Stomach (tissue), 9 donors: Measurements from ENCODE around the gene PRLR. TPM values are rescaled to one million over a fixed set of nuclear protein-coding genes. Genes with fewer than 3 reads are reported as not detected.
A peak's percentile ranks its signal among the peaks of the same experiment; 100 is the strongest.
"Not testable (repeated sequence)": the region's sequence is repeated elsewhere in the genome, so short reads cannot be mapped to it uniquely, and the experiment has no call there.

Source experiments
- DNase-seq, 2 donors: peaks; one replicate each; pipeline versions ENCODE4 v3.0.0 to v3.0.0-alpha.2; 2013 to 2019
- H3K27ac ChIP-seq, 5 donors: fragments of 200-600 bp in 4 of 5; sonication (generic) in 4 of 5; one replicate each; pipeline ENCODE4 v1.5.1; 2013 to 2019; ENCODE audit warnings: mild to moderate bottlenecking in 1 of 5, moderate library complexity in 1 of 5
- H3K27me3 ChIP-seq, 3 donors: fragments of 200-600 bp; sonication (generic); one replicate each; pipeline ENCODE4 v1.5.1; 2017 to 2019; ENCODE audit warnings: mixed run types in 1 of 3
- H3K36me3 ChIP-seq, 4 donors: fragments of 200-600 bp; sonication (generic); 1 replicate in 3 of 4; 2 replicates in 1 of 4; pipeline ENCODE4 v1.5.1; 2016 to 2019
- H3K4me1 ChIP-seq, 4 donors: fragments of 200-600 bp; sonication (generic); one replicate each; pipeline ENCODE4 v1.5.1; 2016 to 2019
- H3K4me3 ChIP-seq, 4 donors: fragments of 200-600 bp; sonication (generic) in 3 of 4; one replicate each; pipeline ENCODE4 v1.5.1; 2016 to 2019; ENCODE audit warnings: mild to moderate bottlenecking in 1 of 4
- H3K9me3 ChIP-seq, 4 donors: fragments of 200-600 bp; sonication (generic); one replicate each; pipeline ENCODE4 v1.5.1; 2016 to 2019
- EP300 ChIP-seq: sonication (generic); formaldehyde crosslinking; IDR thresholded peaks from one replicate; pipeline ENCODE4 v1.6.1; 2017; ENCODE audit warnings: antibody characterized with exemption
- POLR2A ChIP-seq, 4 donors: fragments of 450-650 bp; IDR thresholded peaks; one replicate each; pipeline ENCODE4 v1.6.1; 2016; ENCODE audit warnings: antibody characterized with exemption in 4 of 4, control low read depth in 2 of 4, mild to moderate bottlenecking in 1 of 4, moderate library complexity in 1 of 4
- POLR2AphosphoS5 ChIP-seq, 3 donors: sonication (generic); formaldehyde crosslinking; IDR thresholded peaks; one replicate each; pipeline ENCODE4 v1.6.1; 2016; ENCODE audit warnings: antibody characterized with exemption in 3 of 3
- WGBS, 5 donors: extraction: QIAGEN DNeasy Blood & Tissue Kit in 3 of 5; methylation state at CpG; one replicate each; pipeline versions ENCODE4 v1.1.5 to v1.1.7; 2013 to 2018; 5-methylcytosine and 5-hydroxymethylcytosine counted together
- intact Hi-C: fragments of 100-400 bp; cut with DNase I; formaldehyde crosslinking; loops from one replicate; pipeline ENCODE4 v1.15.1; 2023; ENCODE audit warnings: low total_unique reads
- polyA plus RNA-seq, 3 donors: library from polyadenylated mRNA; stranded (reverse); fragments of 200-250 nt; gene quantifications; one replicate each; pipeline ENCODE4 v1.2.3, GENCODE V29; 2013
- total RNA-seq, 5 donors: library from RNA; depleted of rRNA; stranded (reverse); fragments of >200 nt; gene quantifications; one replicate each; pipeline versions ENCODE4 v1.1.0 to v1.2.3, GENCODE V29; 2014 to 2016
- TF ChIP-seq, protein P1 (sequence below), 7 experiments: fragments of 450-650 bp in 4 of 7; fragments of 200-600 bp in 3 of 7; sonication (generic) in 3 of 7; IDR thresholded peaks; one replicate each; pipeline ENCODE4 v1.5.1; 2016 to 2019; ENCODE audit warnings: antibody characterized with exemption in 7 of 7, control low read depth in 2 of 7, mild to moderate bottlenecking in 1 of 7
- donor health status: healthy with polysubstance abuse.
- donor health status: Bipolar disorder and iron deficiency.
- donor health status: healthy.

Gene PRLR
- total and polyA plus RNA-seq, 8 donors, result 0.56 to 33.2 (median 4.5) TPM; not detected in 1

DNA sequence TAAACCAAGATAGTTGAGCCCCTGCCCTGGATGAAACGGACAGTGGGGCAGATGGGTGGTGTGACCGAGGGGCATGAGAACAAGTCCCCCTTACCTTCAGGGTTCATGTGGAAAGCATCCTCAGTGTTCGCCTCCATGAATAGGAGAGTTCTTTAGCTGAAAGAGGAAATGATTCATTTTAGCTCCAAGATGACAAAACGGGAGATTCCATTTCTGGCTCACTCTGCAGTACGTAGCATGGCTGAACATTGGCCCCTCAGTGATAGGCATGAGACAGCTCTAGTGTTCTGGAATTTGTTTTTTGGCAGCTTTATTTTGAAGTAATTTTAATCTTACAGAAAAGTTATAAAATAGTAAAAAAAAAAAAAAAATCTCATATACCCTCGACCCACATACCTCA, 112.3 kb downstream of the PRLR start:
- intact Hi-C loops, result no loop called here
- no peak overlapping the region for H3K4me3 ChIP-seq
- WGBS, 5 donors, result 65 to 80% (median 80%) methylated on average over 6 of the region's 6 CpGs
- H3K27ac ChIP-seq, result no peak overlapping the region
- TF ChIP-seq EP300, result no peak
- no peak for TF ChIP-seq POLR2A (IDR thresholded peaks at IDR 0.05)
- TF ChIP-seq, protein P1, sequence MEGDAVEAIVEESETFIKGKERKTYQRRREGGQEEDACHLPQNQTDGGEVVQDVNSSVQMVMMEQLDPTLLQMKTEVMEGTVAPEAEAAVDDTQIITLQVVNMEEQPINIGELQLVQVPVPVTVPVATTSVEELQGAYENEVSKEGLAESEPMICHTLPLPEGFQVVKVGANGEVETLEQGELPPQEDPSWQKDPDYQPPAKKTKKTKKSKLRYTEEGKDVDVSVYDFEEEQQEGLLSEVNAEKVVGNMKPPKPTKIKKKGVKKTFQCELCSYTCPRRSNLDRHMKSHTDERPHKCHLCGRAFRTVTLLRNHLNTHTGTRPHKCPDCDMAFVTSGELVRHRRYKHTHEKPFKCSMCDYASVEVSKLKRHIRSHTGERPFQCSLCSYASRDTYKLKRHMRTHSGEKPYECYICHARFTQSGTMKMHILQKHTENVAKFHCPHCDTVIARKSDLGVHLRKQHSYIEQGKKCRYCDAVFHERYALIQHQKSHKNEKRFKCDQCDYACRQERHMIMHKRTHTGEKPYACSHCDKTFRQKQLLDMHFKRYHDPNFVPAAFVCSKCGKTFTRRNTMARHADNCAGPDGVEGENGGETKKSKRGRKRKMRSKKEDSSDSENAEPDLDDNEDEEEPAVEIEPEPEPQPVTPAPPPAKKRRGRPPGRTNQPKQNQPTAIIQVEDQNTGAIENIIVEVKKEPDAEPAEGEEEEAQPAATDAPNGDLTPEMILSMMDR (IDR thresholded peaks at IDR 0.05), result no peak
- no peak for TF ChIP-seq POLR2AphosphoS5 (IDR thresholded peaks at IDR 0.05)
- H3K4me1 ChIP-seq, result peaks cover 0 to 10% (median 5%) of the 10 kb centered on the region in 4 donors
- H3K27me3 ChIP-seq, result no peaks in the 10 kb centered on the region
- no peaks in the 10 kb centered on the region for H3K36me3 ChIP-seq
- no peak for DNase-seq
- H3K9me3 ChIP-seq, result no peaks in the 10 kb centered on the region

DNA sequence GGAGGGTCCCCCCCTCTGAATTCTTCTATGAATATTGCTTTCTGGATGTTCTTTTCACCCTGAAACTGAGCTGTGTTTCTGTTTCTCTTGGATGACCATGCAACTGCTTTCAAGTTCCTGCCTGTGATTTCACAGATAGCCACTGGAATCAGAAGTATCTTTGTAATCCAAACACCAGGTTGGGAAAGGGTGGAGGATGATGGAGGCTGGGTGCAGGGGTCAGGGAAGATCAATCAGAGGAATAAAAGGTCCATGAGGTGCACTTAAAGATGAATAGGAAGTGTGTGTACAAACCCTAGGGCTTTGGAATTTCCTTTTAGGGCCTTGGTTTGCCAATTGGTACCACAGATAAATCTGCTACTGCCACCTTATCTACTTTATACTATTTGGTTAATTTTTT, 114.4 kb downstream of the PRLR start:
- TF ChIP-seq, protein P1 (IDR thresholded peaks at IDR 0.05), result no peak
- TF ChIP-seq POLR2A (IDR thresholded peaks at IDR 0.05) (no peak), EP300 (no peak), POLR2AphosphoS5 (IDR thresholded peaks at IDR 0.05) (no peak)
- no peaks in the 10 kb centered on the region for H3K9me3 ChIP-seq
- no peak for DNase-seq
- intact Hi-C loops, result no loop called here
- H3K36me3 ChIP-seq, result no peaks in the 10 kb centered on the region
- H3K4me1 ChIP-seq, result peaks cover 0 to 8% (median 3%) of the 10 kb centered on the region in 4 donors
- no peaks in the 10 kb centered on the region for H3K27me3 ChIP-seq
- no peak overlapping the region for H3K4me3 ChIP-seq
- no peak overlapping the region for H3K27ac ChIP-seq

DNA sequence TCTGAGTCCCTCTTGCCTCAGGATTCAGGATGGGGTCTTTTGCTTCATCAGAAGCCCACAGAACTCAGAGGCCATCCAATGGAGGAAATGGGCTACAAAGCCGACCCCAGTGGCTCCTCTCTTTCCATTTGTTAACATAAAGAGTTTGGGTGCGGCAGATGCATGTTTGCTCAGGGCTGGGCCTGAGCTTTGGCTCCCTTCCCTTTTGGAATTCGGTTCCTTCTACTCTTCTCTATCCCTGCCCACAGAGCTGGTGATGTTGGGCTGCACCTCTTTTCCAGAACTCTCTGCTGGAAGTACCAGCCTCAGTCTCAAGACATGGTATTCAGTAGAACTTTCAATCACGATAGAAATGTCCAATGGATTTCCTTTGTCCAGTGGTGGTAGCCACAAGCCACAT, 115.6 kb downstream of the PRLR start:
- no peaks in the 10 kb centered on the region for H3K27me3 ChIP-seq
- no peaks in the 10 kb centered on the region for H3K9me3 ChIP-seq
- H3K4me3 ChIP-seq, result no peak overlapping the region
- 48 to 63% (median 51%) methylated on average over 4 of the region's 4 CpGs for WGBS, 5 donors
- DNase-seq, result no peak
- H3K36me3 ChIP-seq, result no peaks in the 10 kb centered on the region
- intact Hi-C loops, result no loop called here
- no peaks in the 10 kb centered on the region for H3K4me1 ChIP-seq
- TF ChIP-seq POLR2AphosphoS5 (IDR thresholded peaks at IDR 0.05) (no peak), EP300 (no peak), POLR2A (IDR thresholded peaks at IDR 0.05) (no peak)
- TF ChIP-seq, protein P1 (IDR thresholded peaks at IDR 0.05), result no peak
- H3K27ac ChIP-seq, result no peak overlapping the region

DNA sequence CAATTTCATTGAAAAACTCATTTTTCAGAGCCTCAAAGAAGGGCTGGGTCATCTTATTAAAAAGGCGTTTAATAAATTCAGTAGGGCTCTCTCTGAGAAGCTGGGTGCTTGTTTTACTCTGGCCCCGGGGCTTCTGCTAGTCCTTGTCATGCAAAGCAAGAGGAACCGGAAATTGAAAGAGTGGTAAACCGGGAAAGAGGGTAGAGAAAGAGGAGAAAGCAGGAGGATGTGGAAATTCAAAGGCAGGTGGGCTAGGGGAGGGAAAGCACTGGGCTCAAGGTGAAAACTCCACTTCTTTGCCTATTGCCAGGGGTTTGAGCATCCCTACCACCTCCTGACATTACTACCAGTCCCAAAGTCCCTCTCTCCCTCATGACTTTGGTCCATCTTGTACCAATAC, 118.0 kb downstream of the PRLR start:
- Histone ChIP-seq H3K27me3 (no peaks in the 10 kb centered on the region), H3K4me1 (no peaks in the 10 kb centered on the region), H3K4me3 (no peak overlapping the region), H3K9me3 (peaks cover 0 to 7% (median 0%) of the 10 kb centered on the region in 4 donors), H3K36me3 (no peaks in the 10 kb centered on the region), H3K27ac (no peak overlapping the region)
- WGBS, 5 donors, result 60 to 70% (median 64%) methylated on average over 4 of the region's 4 CpGs
- intact Hi-C loops, result no loop called here
- DNase-seq, result no peak
- TF ChIP-seq, protein P1 (IDR thresholded peaks at IDR 0.05), result no peak
- TF ChIP-seq POLR2A (IDR thresholded peaks at IDR 0.05), result no peak
- no peak for TF ChIP-seq EP300
- no peak for TF ChIP-seq POLR2AphosphoS5 (IDR thresholded peaks at IDR 0.05)

DNA sequence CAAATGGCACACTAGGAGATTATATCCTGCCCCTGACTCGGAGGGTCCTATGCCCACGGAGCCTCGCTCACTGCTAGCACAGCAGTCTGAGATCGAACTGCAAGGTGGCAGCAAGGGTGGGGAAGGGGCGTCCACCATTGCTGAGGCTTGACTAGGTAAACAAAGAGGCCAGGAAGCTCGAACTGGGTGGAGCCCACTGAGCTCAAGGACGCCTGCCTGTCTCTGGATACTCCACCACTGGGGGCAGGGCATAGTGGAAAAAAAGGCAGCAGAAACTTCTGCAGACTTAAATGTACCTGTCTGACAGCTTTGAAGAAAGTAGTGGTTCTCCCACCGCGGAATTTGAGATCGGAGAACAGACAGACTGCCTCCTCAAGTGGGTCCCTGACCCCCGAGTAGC, 125.7 kb downstream of the PRLR start:
- H3K9me3 ChIP-seq, H3K27me3 ChIP-seq, H3K27ac ChIP-seq, intact Hi-C loops, H3K4me1 ChIP-seq, H3K4me3 ChIP-seq, H3K36me3 ChIP-seq: not testable (repeated sequence)
- peak in 1 of 2 donors; percentile 28 for DNase-seq
- WGBS, 5 donors, result 64 to 83% (median 72%) methylated on average over 11 of the region's 11 CpGs
